Retinal pigment epithelial cell (primary cell): ENCODE results near the gene TRANK1.
"Not testable (repeated sequence)": the region's sequence is repeated elsewhere in the genome, so short reads cannot be mapped to it uniquely, and the experiment has no call there.

Experiments used
- DNase-seq: peaks from one replicate; pipeline ENCODE4 v3.0.0-alpha.2; 2010; ENCODE audit warnings: low read depth
- H3K4me3 ChIP-seq: 2 replicates; pipeline ENCODE4 v1.5.1; 2011; ENCODE audit warnings: mild to moderate bottlenecking, low read length, control low read depth, moderate library complexity
- TF ChIP-seq, protein P1 (sequence below): conservative IDR thresholded peaks from 2 replicates; pipeline ENCODE4 v1.5.1; 2011; ENCODE audit warnings: low read depth, low read length, control low read depth, inconsistent platforms

The TRANK1 gene

DNA sequence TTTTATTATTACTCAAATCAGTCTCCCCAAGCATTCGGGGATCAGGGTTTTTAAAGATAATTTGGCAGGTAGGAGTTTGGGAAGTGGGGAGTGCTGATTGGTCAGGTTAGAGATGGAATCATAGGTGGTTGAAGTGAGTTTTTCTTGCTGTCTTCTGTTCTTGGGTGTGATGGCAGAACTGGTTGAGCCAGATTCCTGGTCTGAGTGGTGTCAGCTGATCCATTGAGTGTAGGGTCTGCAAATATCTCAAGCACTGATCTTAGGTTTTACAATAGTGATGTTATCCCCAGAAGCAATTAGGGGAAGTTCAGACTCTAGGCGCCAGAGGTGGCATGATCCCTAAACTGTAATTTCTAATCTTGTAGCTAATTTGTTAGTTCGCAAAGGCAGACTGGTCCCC lies 20.6 kb upstream of the TRANK1 start:
- no peak overlapping the region for H3K4me3 ChIP-seq
- TF ChIP-seq, protein P1, sequence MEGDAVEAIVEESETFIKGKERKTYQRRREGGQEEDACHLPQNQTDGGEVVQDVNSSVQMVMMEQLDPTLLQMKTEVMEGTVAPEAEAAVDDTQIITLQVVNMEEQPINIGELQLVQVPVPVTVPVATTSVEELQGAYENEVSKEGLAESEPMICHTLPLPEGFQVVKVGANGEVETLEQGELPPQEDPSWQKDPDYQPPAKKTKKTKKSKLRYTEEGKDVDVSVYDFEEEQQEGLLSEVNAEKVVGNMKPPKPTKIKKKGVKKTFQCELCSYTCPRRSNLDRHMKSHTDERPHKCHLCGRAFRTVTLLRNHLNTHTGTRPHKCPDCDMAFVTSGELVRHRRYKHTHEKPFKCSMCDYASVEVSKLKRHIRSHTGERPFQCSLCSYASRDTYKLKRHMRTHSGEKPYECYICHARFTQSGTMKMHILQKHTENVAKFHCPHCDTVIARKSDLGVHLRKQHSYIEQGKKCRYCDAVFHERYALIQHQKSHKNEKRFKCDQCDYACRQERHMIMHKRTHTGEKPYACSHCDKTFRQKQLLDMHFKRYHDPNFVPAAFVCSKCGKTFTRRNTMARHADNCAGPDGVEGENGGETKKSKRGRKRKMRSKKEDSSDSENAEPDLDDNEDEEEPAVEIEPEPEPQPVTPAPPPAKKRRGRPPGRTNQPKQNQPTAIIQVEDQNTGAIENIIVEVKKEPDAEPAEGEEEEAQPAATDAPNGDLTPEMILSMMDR = no peak
- no peak for DNase-seq

DNA sequence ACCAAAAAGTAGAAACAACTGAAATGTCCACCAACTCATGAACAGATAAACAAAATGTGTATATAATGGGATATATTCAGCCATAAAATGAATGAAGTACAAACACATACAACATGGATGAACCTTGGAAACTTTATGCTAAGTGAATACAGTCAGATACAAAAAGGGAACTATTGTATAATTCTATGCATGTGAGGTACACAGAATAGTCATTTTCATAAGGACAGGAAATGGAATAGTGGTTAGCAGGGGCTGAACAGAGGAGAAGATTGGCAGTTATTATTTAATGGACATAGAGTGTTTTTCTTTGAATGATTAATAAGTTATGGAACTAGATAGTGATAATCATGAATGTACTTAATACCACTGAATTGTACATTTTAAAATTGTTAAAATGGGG lies 20.0 kb upstream of the TRANK1 start:
- no peak for DNase-seq
- TF ChIP-seq, protein P1 = no peak

DNA sequence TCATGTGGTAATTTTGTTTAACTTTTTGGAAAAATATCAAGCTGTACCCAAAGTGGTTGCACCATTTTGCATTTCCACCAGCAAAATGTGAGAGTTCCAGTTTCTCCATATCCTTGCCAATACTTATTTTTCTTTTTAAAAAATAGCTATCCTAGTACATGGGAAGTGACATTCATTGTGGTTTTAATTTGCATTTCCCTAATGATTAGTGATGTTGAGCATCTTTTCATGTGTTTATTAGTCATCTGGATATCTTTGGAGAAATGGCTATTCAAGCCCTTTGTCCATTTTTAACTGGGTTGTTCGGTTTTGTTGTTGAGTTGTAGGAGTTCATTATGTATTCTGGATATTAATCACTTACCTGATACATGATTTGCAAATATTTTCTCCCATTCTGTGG lies 19.5 kb upstream of the TRANK1 start:
- TF ChIP-seq, protein P1 = no peak
- no peak for DNase-seq

More for the DNA sequence above, 20.0 kb upstream of the TRANK1 start:
- no peak overlapping the region for H3K4me3 ChIP-seq

DNA sequence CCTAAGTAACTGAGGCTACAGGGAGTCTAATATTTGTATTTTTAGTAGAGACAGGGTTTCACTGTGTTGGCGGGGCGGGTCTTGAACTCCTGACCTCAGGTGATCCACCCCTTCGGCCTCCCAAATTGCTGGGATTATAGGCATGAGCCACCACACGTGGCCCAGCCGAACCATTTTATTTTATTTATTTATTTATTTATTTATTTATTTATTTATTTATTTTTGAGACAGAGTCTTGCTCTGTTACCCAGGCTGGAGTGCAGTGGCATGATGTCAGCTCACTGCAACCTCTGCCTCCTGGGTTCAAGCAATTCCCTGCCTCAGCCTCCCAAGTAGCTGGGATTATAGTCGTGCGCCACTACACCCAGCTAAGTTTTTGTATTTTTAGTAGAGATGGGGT lies 18.2 kb upstream of the TRANK1 start:
- DNase-seq = not testable (repeated sequence)

More for the DNA sequence above, 19.5 kb upstream of the TRANK1 start:
- no peak overlapping the region for H3K4me3 ChIP-seq

DNA sequence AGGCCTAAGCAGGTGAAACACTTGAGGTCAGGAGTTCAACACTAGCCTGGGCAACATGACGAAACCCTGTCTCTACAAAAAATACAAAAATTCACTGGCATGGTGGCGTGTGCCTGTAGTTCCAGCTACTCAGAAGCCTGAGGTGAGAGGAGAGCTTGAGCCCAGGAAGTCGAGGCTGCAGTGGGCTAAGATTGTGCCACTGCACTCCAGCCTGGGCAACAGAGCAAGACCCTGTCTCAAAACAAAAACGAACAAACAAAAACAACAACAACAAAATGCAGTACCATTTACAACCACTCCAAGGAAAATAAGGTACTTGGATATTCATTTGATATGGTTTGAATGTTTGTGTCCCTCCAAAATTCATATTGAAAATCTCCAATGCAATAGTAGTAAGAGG lies 15.6 kb upstream of the TRANK1 start:
- H3K4me3 ChIP-seq = no peak overlapping the region
- TF ChIP-seq, protein P1 = no peak
- no peak for DNase-seq

More for the DNA sequence above, 18.2 kb upstream of the TRANK1 start:
- not testable (repeated sequence) for H3K4me3 ChIP-seq

DNA sequence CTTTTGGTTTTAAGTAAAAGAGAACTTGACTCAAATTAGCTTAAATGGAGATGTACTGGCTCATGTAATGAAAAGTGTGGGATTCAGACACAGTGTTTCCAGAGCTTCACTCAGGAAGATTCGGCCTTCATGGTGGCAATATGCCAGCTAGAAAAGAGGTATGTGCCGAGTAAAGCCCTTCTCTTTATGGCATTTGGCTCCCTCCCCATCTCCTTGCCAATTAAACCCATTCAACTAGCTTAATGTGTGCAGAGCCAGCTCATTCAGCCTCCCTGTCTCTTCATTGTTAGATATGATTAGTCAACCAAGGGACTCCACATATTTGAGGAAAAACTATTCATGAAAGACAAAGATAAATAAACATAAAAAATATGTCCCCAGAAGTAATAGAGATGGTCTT lies 15.0 kb upstream of the TRANK1 start:
- no peak overlapping the region for H3K4me3 ChIP-seq
- DNase-seq = peak; percentile 71
- TF ChIP-seq, protein P1 = no peak

DNA sequence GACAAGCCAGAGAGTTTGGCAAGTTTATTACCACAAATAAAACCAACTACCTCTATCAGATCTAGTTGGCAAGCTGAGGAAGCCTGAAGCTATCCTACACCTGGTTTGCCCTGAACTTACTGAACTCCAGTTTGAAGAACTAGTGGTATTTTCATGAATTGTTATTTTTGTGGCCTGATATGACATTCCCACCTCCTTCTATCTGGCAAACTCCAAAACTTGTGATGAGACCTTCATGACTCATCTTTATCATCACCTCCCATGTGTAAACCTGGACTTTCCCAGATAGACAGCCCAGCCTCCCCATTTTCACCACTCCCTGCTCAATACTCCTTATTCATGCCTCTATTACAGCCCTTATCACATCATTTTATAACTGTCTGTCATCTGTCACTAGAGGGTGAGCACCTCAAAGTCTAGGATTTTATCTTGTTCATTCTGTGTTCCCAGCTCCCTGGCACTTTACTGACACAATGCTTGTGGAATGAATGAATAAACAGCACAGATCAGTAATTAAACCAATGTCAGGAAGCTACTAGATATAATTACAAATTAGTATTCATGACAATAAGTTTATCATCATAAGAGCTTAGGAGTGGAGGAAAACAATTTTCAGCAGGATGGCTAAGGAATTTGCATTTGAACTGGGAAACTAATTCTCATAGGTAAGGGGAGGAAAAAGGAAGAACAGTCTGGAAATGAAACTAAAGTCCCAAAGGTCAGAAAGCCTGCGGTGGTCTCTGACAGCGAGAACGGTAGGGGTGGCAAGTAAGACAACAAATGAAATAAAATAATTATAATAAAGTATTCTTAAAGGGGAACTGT lies 13.2 kb upstream of the TRANK1 start:
- no peak overlapping the region for H3K4me3 ChIP-seq
- DNase-seq = no peak
- TF ChIP-seq, protein P1 = no peak
